OCI-LY7 (cell line): ENCODE measurements around the gene MAP3K20. TPM values are rescaled to one million over a fixed set of nuclear protein-coding genes. Genes with fewer than 3 reads are reported as not detected.

Experiments
- BruUV-seq: library from RNA; stranded (reverse); fragments of 400-500 nt; replicated peaks from 2 replicates; lab custom pipeline; 2021; lab: Mats Ljungman, UMichigan
- CTCF ChIA-PET: fragments of 300-600 bp; sonication (Branson Sonifier 250); formaldehyde crosslinking; loops from one replicate; lab custom pipeline; 2022; ENCODE audit warnings: antibody characterized with exemption; ENCODE audit not compliant: unreplicated experiment; lab: Charles Lee
- POLR2A ChIA-PET: fragments of 300-600 bp; sonication (Branson Sonifier 250); formaldehyde crosslinking; loops from one replicate; lab custom pipeline; 2022; ENCODE audit warnings: antibody characterized with exemption; lab: Charles Lee
- DNase-seq: peaks from one replicate; pipeline ENCODE4 v3.0.0-alpha.2; 2015; ENCODE audit warnings: low spot score
- H2AFZ ChIP-seq: fragments of 200-600 bp; sonication (generic), shearing (Covaris generic); 2 replicates; pipeline ENCODE4 v1.6.1; 2014; ENCODE audit warnings: mild to moderate bottlenecking, antibody characterized with exemption, low read length, moderate library complexity
- H3K27ac ChIP-seq: fragments of 200-600 bp; sonication (generic); 2 replicates; pipeline ENCODE4 v1.5.1; 2014; ENCODE audit warnings: mixed run types, low read depth, mild to moderate bottlenecking, moderate library complexity, low read length, inconsistent platforms; ENCODE audit not compliant: poor library complexity, severe bottlenecking
- H3K36me3 ChIP-seq: fragments of 200-600 bp; sonication (generic); 2 replicates; pipeline ENCODE4 v1.6.1; 2014; ENCODE audit warnings: mild to moderate bottlenecking, antibody characterized with exemption, low read length, moderate library complexity, mixed read lengths; ENCODE audit not compliant: insufficient read depth
- H3K4me1 ChIP-seq: fragments of 200-600 bp; sonication (generic); 2 replicates; pipeline ENCODE4 v1.5.1; 2014; ENCODE audit warnings: mild to moderate bottlenecking, low read length; ENCODE audit not compliant: insufficient read depth, poor library complexity, severe bottlenecking
- H3K4me2 ChIP-seq: fragments of 200-600 bp; sonication (generic); 2 replicates; pipeline ENCODE4 v1.6.1; 2014; ENCODE audit warnings: mild to moderate bottlenecking, low read length
- H3K4me3 ChIP-seq: fragments of 200-600 bp; sonication (generic); 2 replicates; pipeline ENCODE4 v1.5.1; 2014; ENCODE audit warnings: mild to moderate bottlenecking, low read depth, low read length; ENCODE audit not compliant: poor library complexity, severe bottlenecking
- H3K79me2 ChIP-seq: fragments of 200-600 bp; sonication (generic); 2 replicates; pipeline ENCODE4 v1.6.1; 2016; ENCODE audit warnings: low read depth, mild to moderate bottlenecking, low read length, moderate library complexity, mixed read lengths; ENCODE audit not compliant: insufficient read depth
- H3K9me2 ChIP-seq: fragments of 200-600 bp; sonication (generic); 2 replicates; pipeline ENCODE4 v1.6.1; 2016; ENCODE audit warnings: mild to moderate bottlenecking, low read length, mixed read lengths; ENCODE audit not compliant: insufficient read depth
- H3K9me3 ChIP-seq: fragments of 200-600 bp; sonication (generic); 2 replicates; pipeline ENCODE4 v1.6.1; 2014; ENCODE audit warnings: mild to moderate bottlenecking, mixed run types, low read length, mixed read lengths
- H4K20me1 ChIP-seq: fragments of 200-600 bp; sonication (generic); 2 replicates; pipeline ENCODE4 v1.6.1; 2014; ENCODE audit warnings: mild to moderate bottlenecking, antibody characterized with exemption, low read length, moderate library complexity, mixed read lengths; ENCODE audit not compliant: insufficient read depth
- EZH2phosphoT487 ChIP-seq: fragments of 200-600 bp; sonication (generic); IDR thresholded peaks from 2 replicates; pipeline ENCODE4 v1.6.1; 2018; ENCODE audit warnings: low read depth, borderline replicate concordance, mild to moderate bottlenecking, mixed run types, antibody characterized with exemption, low read length, moderate library complexity, mixed read lengths
- intact Hi-C: fragments of 100-400 bp; cut with micrococcal nuclease; formaldehyde crosslinking; loops from one replicate; pipeline ENCODE4 v1.10.0; 2022; ENCODE audit not compliant: unreplicated experiment
- total RNA-seq, 2 experiments: library from RNA; depleted of rRNA in 1 of 2; stranded (reverse); fragments of >200 nt in 1 of 2; shearing (Covaris generic) in 1 of 2; gene quantifications; 2 replicates each; pipeline ENCODE4 v1.2.3, GENCODE V29; 2014 to 2022
- TF ChIP-seq, protein P1 (sequence below): fragments of 200-600 bp; sonication (generic); conservative IDR thresholded peaks from 2 replicates; pipeline ENCODE4 v1.5.1; 2014; ENCODE audit warnings: mild to moderate bottlenecking, antibody characterized with exemption, low read length, moderate library complexity, mixed read lengths

Gene MAP3K20
- total RNA-seq, 2 experiments from 2014 or later, result 8.2 to 17.9 TPM

DNA sequence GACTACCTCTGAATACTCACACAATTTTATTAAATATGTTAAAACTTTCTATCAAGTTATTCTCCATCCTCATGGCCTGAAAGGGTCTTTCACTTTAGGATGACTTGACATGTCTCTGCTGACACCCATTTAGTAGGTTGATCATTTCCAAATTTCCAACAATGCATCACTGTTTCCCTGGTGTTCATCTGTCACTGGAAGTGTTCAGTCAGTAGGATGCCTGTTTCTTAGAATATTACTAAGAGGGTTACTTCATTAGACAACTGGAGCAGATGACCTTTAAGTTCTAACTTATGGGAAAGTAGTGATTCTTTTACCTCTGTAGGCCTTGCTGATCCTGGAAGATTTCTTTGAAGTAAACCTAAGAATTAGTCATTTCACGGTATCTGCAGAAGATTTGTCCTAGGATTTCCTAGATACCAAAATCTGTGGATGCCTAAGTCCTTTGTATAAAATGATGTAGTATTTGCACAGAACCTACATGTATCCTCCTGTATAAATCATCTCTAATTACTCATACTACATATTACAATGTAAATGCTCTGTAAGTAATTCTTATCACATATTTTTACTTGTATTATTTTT is 77.7 kb downstream of the MAP3K20 start:
- Histone ChIP-seq H3K36me3 (no peaks in the 10 kb centered on the region), H4K20me1 (no peaks in the 10 kb centered on the region), H3K9me3 (no peaks in the 10 kb centered on the region), H3K4me2 (no peak overlapping the region), H3K9me2 (no peaks in the 10 kb centered on the region), H2AFZ (no peak overlapping the region), H3K4me3 (no peak overlapping the region), H3K4me1 (no peaks in the 10 kb centered on the region), H3K27ac (no peak overlapping the region), H3K79me2 (no peaks in the 10 kb centered on the region)
- CTCF ChIA-PET, result no interaction called here
- BruUV-seq, result no TSS peak
- intact Hi-C loops, result no loop called here
- POLR2A ChIA-PET, result no interaction called here
- DNase-seq, result no peak
- no peak for TF ChIP-seq EZH2phosphoT487
- TF ChIP-seq, protein P1, sequence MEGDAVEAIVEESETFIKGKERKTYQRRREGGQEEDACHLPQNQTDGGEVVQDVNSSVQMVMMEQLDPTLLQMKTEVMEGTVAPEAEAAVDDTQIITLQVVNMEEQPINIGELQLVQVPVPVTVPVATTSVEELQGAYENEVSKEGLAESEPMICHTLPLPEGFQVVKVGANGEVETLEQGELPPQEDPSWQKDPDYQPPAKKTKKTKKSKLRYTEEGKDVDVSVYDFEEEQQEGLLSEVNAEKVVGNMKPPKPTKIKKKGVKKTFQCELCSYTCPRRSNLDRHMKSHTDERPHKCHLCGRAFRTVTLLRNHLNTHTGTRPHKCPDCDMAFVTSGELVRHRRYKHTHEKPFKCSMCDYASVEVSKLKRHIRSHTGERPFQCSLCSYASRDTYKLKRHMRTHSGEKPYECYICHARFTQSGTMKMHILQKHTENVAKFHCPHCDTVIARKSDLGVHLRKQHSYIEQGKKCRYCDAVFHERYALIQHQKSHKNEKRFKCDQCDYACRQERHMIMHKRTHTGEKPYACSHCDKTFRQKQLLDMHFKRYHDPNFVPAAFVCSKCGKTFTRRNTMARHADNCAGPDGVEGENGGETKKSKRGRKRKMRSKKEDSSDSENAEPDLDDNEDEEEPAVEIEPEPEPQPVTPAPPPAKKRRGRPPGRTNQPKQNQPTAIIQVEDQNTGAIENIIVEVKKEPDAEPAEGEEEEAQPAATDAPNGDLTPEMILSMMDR, result no peak

GRCh38 chr2:173157676-173158293 is 82.1 kb downstream of the MAP3K20 start:
- TF ChIP-seq, protein P1, result no peak
- TF ChIP-seq EZH2phosphoT487, result no peak
- ChIA-PET POLR2A (interaction anchor here (0.6 to 1.0 kb wide), 8 partner anchors 9 to 1172 kb away, joined by 3 to 12 read pairs (median 3); no protein-coding TSS in a partner anchor), CTCF (interaction anchor here (1.2 kb wide), 1 partner anchor 130 kb away, joined by 3 read pairs; no protein-coding TSS in a partner anchor)
- no peak overlapping the region for H3K4me3 ChIP-seq
- no peak overlapping the region for H3K27ac ChIP-seq
- no peaks in the 10 kb centered on the region for H3K36me3 ChIP-seq
- intact Hi-C loops, result no loop called here
- no TSS peak for BruUV-seq
- H2AFZ ChIP-seq, result no peak overlapping the region
- H3K9me3 ChIP-seq, result no peaks in the 10 kb centered on the region
- H3K4me1 ChIP-seq, result no peaks in the 10 kb centered on the region
- H3K4me2 ChIP-seq, result no peak overlapping the region
- DNase-seq, result no peak
- no peaks in the 10 kb centered on the region for H3K9me2 ChIP-seq
- H4K20me1 ChIP-seq, result no peaks in the 10 kb centered on the region
- H3K79me2 ChIP-seq, result no peaks in the 10 kb centered on the region
